ENCODE measurements around the gene SPIC.

DNA sequence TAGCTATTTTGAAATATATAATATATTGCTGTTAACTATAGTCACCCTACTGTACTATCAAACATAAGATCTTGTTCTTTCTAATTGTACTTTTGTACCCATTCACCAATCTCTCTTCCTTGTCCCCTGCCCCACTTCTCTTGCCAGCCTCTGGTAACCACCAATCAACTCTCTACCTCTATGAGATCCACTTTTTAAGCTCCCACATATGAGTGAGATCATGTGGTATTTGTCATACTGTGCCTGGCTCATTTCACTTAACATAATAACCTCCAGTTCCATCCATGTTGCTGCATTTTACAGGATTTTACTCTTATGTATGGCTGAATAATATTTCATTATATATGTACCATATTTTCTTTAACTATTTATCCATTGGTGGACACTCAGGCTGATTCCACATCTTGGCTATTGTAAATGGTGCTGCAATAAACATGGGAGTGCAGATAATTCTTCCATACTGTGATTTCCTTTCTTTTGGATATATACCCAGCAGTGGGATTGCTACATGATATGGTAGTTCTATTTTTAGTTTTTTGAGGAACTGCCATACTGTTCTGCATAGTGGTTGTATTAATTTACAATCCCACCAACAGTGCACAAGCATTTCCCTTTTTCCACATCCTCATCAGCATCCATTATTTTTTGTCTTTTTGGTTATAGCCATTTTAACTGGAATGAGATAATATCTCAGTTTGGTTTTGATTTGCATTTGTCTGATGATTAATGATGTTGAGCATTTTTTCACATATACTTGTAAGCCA lies 33.5 kb upstream of the SPIC start:
- TF ChIP-seq CTCF (IDR thresholded peaks at IDR 0.05; ENCODE audit: low read depth, low read length, poor library complexity, severe bottlenecking) (no peak), EZH2phosphoT487 (IDR thresholded peaks at IDR 0.05; ENCODE audit: borderline replicate concordance, low read length) (no peak)

Data from DOHH2 (cell line).